Mucosa of stomach (tissue), 1 donor: ENCODE data around the gene PML.
"Not testable (repeated sequence)": the region's sequence is repeated elsewhere in the genome, so short reads cannot be mapped to it uniquely, and the experiment has no call there.

Experiments used
- H3K27me3 ChIP-seq: one replicate; pipeline ENCODE4 v1.7.0; 2013; ENCODE audit warnings: mild to moderate bottlenecking, low read length; ENCODE audit not compliant: control insufficient read depth, insufficient read depth
- H3K36me3 ChIP-seq: one replicate; pipeline ENCODE4 v1.7.0; 2013; ENCODE audit warnings: low read length; ENCODE audit not compliant: control insufficient read depth, insufficient read depth
- H3K4me1 ChIP-seq: one replicate; pipeline ENCODE4 v1.7.0; 2013; ENCODE audit warnings: mild to moderate bottlenecking, low read length; ENCODE audit not compliant: control insufficient read depth, insufficient read depth
- H3K4me3 ChIP-seq: one replicate; pipeline ENCODE4 v1.7.0; 2013; ENCODE audit warnings: low read length
- H3K9ac ChIP-seq: one replicate; pipeline ENCODE4 v1.7.0; 2013; ENCODE audit warnings: mild to moderate bottlenecking, low read length, moderate library complexity
- H3K9me3 ChIP-seq: one replicate; pipeline ENCODE4 v1.7.0; 2013; ENCODE audit warnings: mild to moderate bottlenecking, low read length, moderate library complexity; ENCODE audit not compliant: control insufficient read depth
- donor health status: Pancreatic carcinoma.

PML gene

GRCh38 chr15:73960472-73961070, 33.9 kb upstream of the PML start:
- H3K9me3 ChIP-seq, H3K36me3 ChIP-seq, H3K27me3 ChIP-seq, H3K9ac ChIP-seq, H3K4me3 ChIP-seq: not testable (repeated sequence)
- H3K4me1 ChIP-seq = peaks cover 40% of the 10 kb centered on the region

- Histone ChIP-seq H3K4me1 (peaks cover 32% of the 10 kb centered on the region), H3K27me3 (no peaks in the 10 kb centered on the region), H3K9me3 (no peaks in the 10 kb centered on the region), H3K4me3 (no peak overlapping the region), H3K36me3 (no peaks in the 10 kb centered on the region), H3K9ac (no peak overlapping the region)
These were observed 32.1 kb upstream of the PML start for GRCh38 chr15:73962433-73962832.

GRCh38 chr15:73964736-73965093, 29.8 kb upstream of the PML start:
- no peaks in the 10 kb centered on the region for H3K36me3 ChIP-seq
- peaks cover 14% of the 10 kb centered on the region for H3K4me1 ChIP-seq
- H3K27me3 ChIP-seq = no peaks in the 10 kb centered on the region
- no peaks in the 10 kb centered on the region for H3K9me3 ChIP-seq
- H3K4me3 ChIP-seq = no peak overlapping the region
- no peak overlapping the region for H3K9ac ChIP-seq

- H3K9ac ChIP-seq = no peak overlapping the region
- H3K4me3 ChIP-seq = no peak overlapping the region
These were observed 29.3 kb upstream of the PML start for GRCh38 chr15:73965094-73965757.

GRCh38 chr15:73965758-73966113, 28.8 kb upstream of the PML start:
- Histone ChIP-seq H3K27me3 (no peaks in the 10 kb centered on the region), H3K9me3 (no peaks in the 10 kb centered on the region), H3K4me3 (no peak overlapping the region), H3K36me3 (no peaks in the 10 kb centered on the region), H3K4me1 (peaks cover 14% of the 10 kb centered on the region), H3K9ac (no peak overlapping the region)

More at GRCh38 chr15:73965094-73965757, 29.3 kb upstream of the PML start:
- Histone ChIP-seq H3K27me3 (no peaks in the 10 kb centered on the region), H3K4me1 (peaks cover 14% of the 10 kb centered on the region), H3K36me3 (no peaks in the 10 kb centered on the region), H3K9me3 (no peaks in the 10 kb centered on the region)

- Histone ChIP-seq H3K9me3 (no peaks in the 10 kb centered on the region), H3K36me3 (no peaks in the 10 kb centered on the region), H3K4me3 (no peak overlapping the region), H3K4me1 (peaks cover 21% of the 10 kb centered on the region), H3K27me3 (no peaks in the 10 kb centered on the region), H3K9ac (no peak overlapping the region)
These were observed 26.1 kb upstream of the PML start for GRCh38 chr15:73968461-73968860.

- Histone ChIP-seq H3K4me1 (peaks cover 21% of the 10 kb centered on the region), H3K4me3 (no peak overlapping the region), H3K27me3 (no peaks in the 10 kb centered on the region), H3K9ac (no peak overlapping the region), H3K9me3 (no peaks in the 10 kb centered on the region), H3K36me3 (no peaks in the 10 kb centered on the region)
These were observed 25.3 kb upstream of the PML start for GRCh38 chr15:73969151-73969759.

- Histone ChIP-seq H3K36me3 (no peaks in the 10 kb centered on the region), H3K4me3 (no peak overlapping the region), H3K9ac (no peak overlapping the region), H3K4me1 (peaks cover 8% of the 10 kb centered on the region), H3K27me3 (no peaks in the 10 kb centered on the region), H3K9me3 (no peaks in the 10 kb centered on the region)
These were observed 21.4 kb upstream of the PML start for GRCh38 chr15:73972984-73973682.

- not testable (repeated sequence) for H3K9ac ChIP-seq
These were observed 20.8 kb upstream of the PML start for GRCh38 chr15:73973683-73974200.

GRCh38 chr15:73975440-73976125, 18.9 kb upstream of the PML start:
- H3K9ac ChIP-seq, H3K27me3 ChIP-seq, H3K36me3 ChIP-seq, H3K9me3 ChIP-seq, H3K4me3 ChIP-seq, H3K4me1 ChIP-seq: not testable (repeated sequence)

More at GRCh38 chr15:73973683-73974200, 20.8 kb upstream of the PML start:
- H3K4me1 ChIP-seq, H3K36me3 ChIP-seq, H3K4me3 ChIP-seq, H3K9me3 ChIP-seq, H3K27me3 ChIP-seq: not testable (repeated sequence)

- peaks cover 25% of the 10 kb centered on the region for H3K4me1 ChIP-seq
- no peak overlapping the region for H3K4me3 ChIP-seq
- no peak overlapping the region for H3K9ac ChIP-seq
- no peaks in the 10 kb centered on the region for H3K36me3 ChIP-seq
- no peaks in the 10 kb centered on the region for H3K9me3 ChIP-seq
- no peaks in the 10 kb centered on the region for H3K27me3 ChIP-seq
These were observed 15.6 kb upstream of the PML start for GRCh38 chr15:73978896-73979295.
